Measurements from ENCODE around the gene FOXO3. TPM values are rescaled to one million over a fixed set of nuclear protein-coding genes. Genes with fewer than 3 reads are reported as not detected.

Gene FOXO3
- total RNA-seq, 2 donors from 2014 or later: 16.4 to 20.3 TPM

GRCh38 chr6:108574457-108575141 lies 13.9 kb downstream of the FOXO3 start:
- Mint-ChIP-seq H3K9me3 (no peaks in the 10 kb centered on the region), H3K36me3 (ENCODE audit: low read depth) (peaks cover 37% of the 10 kb centered on the region), H3K4me3 (no peak overlapping the region), H3K4me1 (no peaks in the 10 kb centered on the region), H3K27ac (no peak overlapping the region), H3K27me3 (ENCODE audit: insufficient read depth) (no peaks in the 10 kb centered on the region)
- WGBS, 2 experiments (ENCODE audit: insufficient coverage in 1 of 2, insufficient read length in 1 of 2): 91 to 92% methylated on average over 4 of the region's 4 CpGs
- no peak overlapping the region for H3K4me3 ChIP-seq (ENCODE audit: low read length)
- H3K27me3 ChIP-seq (ENCODE audit: control insufficient read depth, insufficient read depth, low read length, poor library complexity, severe bottlenecking): no peaks in the 10 kb centered on the region
- no peak overlapping the region for H3K9ac ChIP-seq (ENCODE audit: extremely low read depth, low read length, poor library complexity, severe bottlenecking)
- H3K9me3 ChIP-seq (ENCODE audit: control insufficient read depth, low read length): no peaks in the 10 kb centered on the region
- peaks cover 34% of the 10 kb centered on the region for H3K36me3 ChIP-seq (ENCODE audit: control insufficient read depth, insufficient read depth, low read length)
- TF ChIP-seq CTCF (conservative IDR thresholded peaks at IDR 0.05): no peak
- no peak for DNase-seq
- H3K4me1 ChIP-seq (ENCODE audit: control insufficient read depth, insufficient read depth, low read length): no peaks in the 10 kb centered on the region
- H3K27ac ChIP-seq (ENCODE audit: low read depth, low read length): no peak overlapping the region

GRCh38 chr6:108575905-108576494 lies 15.3 kb downstream of the FOXO3 start:
- H3K9me3 Mint-ChIP-seq: no peaks in the 10 kb centered on the region

GRCh38 chr6:108576709-108577108 lies 16.0 kb downstream of the FOXO3 start:
- DNase-seq: no peak
- no peak overlapping the region for H3K9ac ChIP-seq (ENCODE audit: extremely low read depth, low read length, poor library complexity, severe bottlenecking)
- WGBS, 2 experiments (ENCODE audit: insufficient coverage in 1 of 2, insufficient read length in 1 of 2): no CpG with 5 or more reads among the region's 1 CpG
- H3K4me3 ChIP-seq (ENCODE audit: low read length): no peak overlapping the region
- Mint-ChIP-seq H3K36me3 (ENCODE audit: low read depth) (peaks cover 21% of the 10 kb centered on the region), H3K9me3 (no peaks in the 10 kb centered on the region), H3K27ac (no peak overlapping the region), H3K4me3 (no peak overlapping the region), H3K27me3 (ENCODE audit: insufficient read depth) (no peaks in the 10 kb centered on the region), H3K4me1 (peaks cover 7% of the 10 kb centered on the region)
- no peak for TF ChIP-seq CTCF (conservative IDR thresholded peaks at IDR 0.05)
- no peaks in the 10 kb centered on the region for H3K9me3 ChIP-seq (ENCODE audit: control insufficient read depth, low read length)
- no peak overlapping the region for H3K27ac ChIP-seq (ENCODE audit: low read depth, low read length)
- peaks cover 14% of the 10 kb centered on the region for H3K36me3 ChIP-seq (ENCODE audit: control insufficient read depth, insufficient read depth, low read length)
- no peaks in the 10 kb centered on the region for H3K4me1 ChIP-seq (ENCODE audit: control insufficient read depth, insufficient read depth, low read length)
- H3K27me3 ChIP-seq (ENCODE audit: control insufficient read depth, insufficient read depth, low read length, poor library complexity, severe bottlenecking): no peaks in the 10 kb centered on the region

More at GRCh38 chr6:108575905-108576494, 15.3 kb downstream of the FOXO3 start:
- H3K4me1 Mint-ChIP-seq: peaks cover 1% of the 10 kb centered on the region
- peaks cover 21% of the 10 kb centered on the region for H3K36me3 ChIP-seq (ENCODE audit: control insufficient read depth, insufficient read depth, low read length)
- no peak overlapping the region for H3K27ac ChIP-seq (ENCODE audit: low read depth, low read length)
- no peak overlapping the region for H3K27ac Mint-ChIP-seq
- no peaks in the 10 kb centered on the region for H3K27me3 ChIP-seq (ENCODE audit: control insufficient read depth, insufficient read depth, low read length, poor library complexity, severe bottlenecking)
- no peak overlapping the region for H3K4me3 ChIP-seq (ENCODE audit: low read length)
- no peak for DNase-seq
- no peak overlapping the region for H3K9ac ChIP-seq (ENCODE audit: extremely low read depth, low read length, poor library complexity, severe bottlenecking)
- peaks cover 28% of the 10 kb centered on the region for H3K36me3 Mint-ChIP-seq (ENCODE audit: low read depth)
- no peaks in the 10 kb centered on the region for H3K4me1 ChIP-seq (ENCODE audit: control insufficient read depth, insufficient read depth, low read length)
- WGBS, 2 experiments (ENCODE audit: insufficient coverage in 1 of 2, insufficient read length in 1 of 2): 94 to 100% methylated on average over 2 of the region's 2 CpGs
- TF ChIP-seq CTCF (conservative IDR thresholded peaks at IDR 0.05): no peak
- no peak overlapping the region for H3K4me3 Mint-ChIP-seq
- no peaks in the 10 kb centered on the region for H3K27me3 Mint-ChIP-seq (ENCODE audit: insufficient read depth)
- no peaks in the 10 kb centered on the region for H3K9me3 ChIP-seq (ENCODE audit: control insufficient read depth, low read length)
